Kidney tubule cell (primary cell): ENCODE data around the gene CTAG2.
"Not testable (repeated sequence)": the region's sequence is repeated elsewhere in the genome, so short reads cannot be mapped to it uniquely, and the experiment has no call there.

Experiments used
- DNase-seq: peaks from one replicate; pipeline ENCODE4 v3.0.0-alpha.2; 2018; ENCODE audit warnings: low spot score

Gene CTAG2

GRCh38 chrX:154653413-154653812 lies at the start of gene CTAG2:
Gene CTAG2, minus strand, starts transcription at chrX:154653579. Its CDS starts 64 bp downstream, at chrX:154653515.
- not testable (repeated sequence) for DNase-seq

- no peak for DNase-seq
Observed at GRCh38 chrX:154698630-154699248, 45.4 kb upstream of the CTAG2 start.

- DNase-seq, result no peak
Observed at GRCh38 chrX:154696676-154697045, 43.3 kb upstream of the CTAG2 start.

- peak; percentile 33 for DNase-seq
Observed at GRCh38 chrX:154695911-154696675, 42.7 kb upstream of the CTAG2 start.

- no peak for DNase-seq
Observed at GRCh38 chrX:154693394-154693793, 40.0 kb upstream of the CTAG2 start.

- not testable (repeated sequence) for DNase-seq
Observed at GRCh38 chrX:154690438-154690837, 37.1 kb upstream of the CTAG2 start.

GRCh38 chrX:154672084-154672483 lies 18.7 kb upstream of the CTAG2 start:
- not testable (repeated sequence) for DNase-seq

GRCh38 chrX:154670848-154671247 lies 17.5 kb upstream of the CTAG2 start:
- DNase-seq, result not testable (repeated sequence)

GRCh38 chrX:154661899-154662298 lies 8.5 kb upstream of the CTAG2 start:
- no peak for DNase-seq

GRCh38 chrX:154661170-154661569 lies 7.8 kb upstream of the CTAG2 start:
- DNase-seq, result no peak

- DNase-seq, result no peak
Observed at GRCh38 chrX:154660541-154660940, 7.2 kb upstream of the CTAG2 start.

- DNase-seq, result no peak
Observed at GRCh38 chrX:154658957-154659356, 5.6 kb upstream of the CTAG2 start.

- DNase-seq, result no peak
Observed at GRCh38 chrX:154658187-154658586, 4.8 kb upstream of the CTAG2 start.

- DNase-seq, result no peak
Observed at GRCh38 chrX:154657226-154657805, 3.9 kb upstream of the CTAG2 start.

- DNase-seq, result no peak
Observed at GRCh38 chrX:154655786-154656185, 2.4 kb upstream of the CTAG2 start.

- no peak for DNase-seq
Observed at GRCh38 chrX:154655346-154655745, 2.0 kb upstream of the CTAG2 start.

- DNase-seq, result no peak
Observed at GRCh38 chrX:154654925-154655324, 1.5 kb upstream of the CTAG2 start.

GRCh38 chrX:154654372-154654771 lies 993 bp upstream of the CTAG2 start:
- no peak for DNase-seq

- no peak for DNase-seq
Observed at GRCh38 chrX:154653048-154653401, 354 bp downstream of the CTAG2 start.

- no peak for DNase-seq
Observed at GRCh38 chrX:154652311-154653047, 900 bp downstream of the CTAG2 start.

- DNase-seq, result no peak
Observed at GRCh38 chrX:154650221-154650510, 3.2 kb downstream of the CTAG2 start.

GRCh38 chrX:154649503-154650220 lies 3.7 kb downstream of the CTAG2 start:
- DNase-seq, result no peak
